ENCODE data around the gene PRRX1.

The PRRX1 gene

DNA sequence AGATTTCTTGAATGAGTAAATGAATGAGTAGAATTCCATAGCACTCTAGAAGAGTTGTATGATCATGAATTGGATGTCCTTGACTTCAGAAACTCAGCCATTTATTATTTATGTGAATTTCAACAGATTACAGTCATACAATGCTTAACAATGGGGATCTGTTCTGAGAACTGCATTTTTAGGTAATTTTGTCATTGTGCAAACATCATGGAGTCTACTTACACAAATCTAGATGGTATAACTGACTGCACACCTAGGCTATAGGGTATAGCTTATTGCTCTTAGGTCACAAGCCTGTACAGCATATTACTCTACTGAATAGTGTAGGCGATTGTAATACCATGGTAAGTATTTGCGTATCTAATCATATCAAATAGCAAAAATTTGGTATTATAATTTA is 59.6 kb downstream of the PRRX1 start:
- no peak for DNase-seq
- TF ChIP-seq, protein P1, sequence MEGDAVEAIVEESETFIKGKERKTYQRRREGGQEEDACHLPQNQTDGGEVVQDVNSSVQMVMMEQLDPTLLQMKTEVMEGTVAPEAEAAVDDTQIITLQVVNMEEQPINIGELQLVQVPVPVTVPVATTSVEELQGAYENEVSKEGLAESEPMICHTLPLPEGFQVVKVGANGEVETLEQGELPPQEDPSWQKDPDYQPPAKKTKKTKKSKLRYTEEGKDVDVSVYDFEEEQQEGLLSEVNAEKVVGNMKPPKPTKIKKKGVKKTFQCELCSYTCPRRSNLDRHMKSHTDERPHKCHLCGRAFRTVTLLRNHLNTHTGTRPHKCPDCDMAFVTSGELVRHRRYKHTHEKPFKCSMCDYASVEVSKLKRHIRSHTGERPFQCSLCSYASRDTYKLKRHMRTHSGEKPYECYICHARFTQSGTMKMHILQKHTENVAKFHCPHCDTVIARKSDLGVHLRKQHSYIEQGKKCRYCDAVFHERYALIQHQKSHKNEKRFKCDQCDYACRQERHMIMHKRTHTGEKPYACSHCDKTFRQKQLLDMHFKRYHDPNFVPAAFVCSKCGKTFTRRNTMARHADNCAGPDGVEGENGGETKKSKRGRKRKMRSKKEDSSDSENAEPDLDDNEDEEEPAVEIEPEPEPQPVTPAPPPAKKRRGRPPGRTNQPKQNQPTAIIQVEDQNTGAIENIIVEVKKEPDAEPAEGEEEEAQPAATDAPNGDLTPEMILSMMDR (IDR thresholded peaks at IDR 0.05; ENCODE audit: low read depth, low read length) = no peak
- no peaks in the 10 kb centered on the region for H3K27me3 ChIP-seq (ENCODE audit: insufficient read depth, low read depth, severe bottlenecking)
- no peak overlapping the region for H3K27ac ChIP-seq
- no peaks in the 10 kb centered on the region for H3K9me3 ChIP-seq (ENCODE audit: severe bottlenecking)
- H3K4me3 ChIP-seq (ENCODE audit: low read depth, low read length) = no peak overlapping the region
- no peaks in the 10 kb centered on the region for H3K36me3 ChIP-seq

DNA sequence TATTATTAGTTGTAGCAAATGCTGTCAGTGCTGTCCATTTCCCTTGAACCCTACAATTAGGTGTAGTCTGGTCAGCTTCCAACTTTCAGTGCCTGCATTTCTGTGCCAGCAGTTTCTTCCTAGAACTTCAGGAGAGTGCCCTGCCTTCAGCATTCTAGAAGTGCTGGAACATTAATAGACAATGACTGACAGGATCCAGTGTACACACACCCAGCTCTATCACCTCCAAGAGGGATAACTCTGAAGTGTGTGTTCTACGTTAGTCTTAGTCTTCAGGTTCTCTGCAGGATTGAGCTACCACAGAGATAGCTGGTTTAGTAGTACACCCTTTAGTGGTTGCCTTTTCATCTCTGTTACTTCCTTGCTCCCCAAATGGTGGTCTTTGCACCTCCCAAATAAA is 61.4 kb downstream of the PRRX1 start:
- DNase-seq = no peak
- H3K27me3 ChIP-seq (ENCODE audit: insufficient read depth, low read depth, severe bottlenecking) = no peaks in the 10 kb centered on the region
- TF ChIP-seq, protein P1 (IDR thresholded peaks at IDR 0.05; ENCODE audit: low read depth, low read length) = no peak
- H3K27ac ChIP-seq = no peak overlapping the region
- H3K9me3 ChIP-seq (ENCODE audit: severe bottlenecking) = no peaks in the 10 kb centered on the region
- no peaks in the 10 kb centered on the region for H3K36me3 ChIP-seq
- no peak overlapping the region for H3K4me3 ChIP-seq (ENCODE audit: low read depth, low read length)

DNA sequence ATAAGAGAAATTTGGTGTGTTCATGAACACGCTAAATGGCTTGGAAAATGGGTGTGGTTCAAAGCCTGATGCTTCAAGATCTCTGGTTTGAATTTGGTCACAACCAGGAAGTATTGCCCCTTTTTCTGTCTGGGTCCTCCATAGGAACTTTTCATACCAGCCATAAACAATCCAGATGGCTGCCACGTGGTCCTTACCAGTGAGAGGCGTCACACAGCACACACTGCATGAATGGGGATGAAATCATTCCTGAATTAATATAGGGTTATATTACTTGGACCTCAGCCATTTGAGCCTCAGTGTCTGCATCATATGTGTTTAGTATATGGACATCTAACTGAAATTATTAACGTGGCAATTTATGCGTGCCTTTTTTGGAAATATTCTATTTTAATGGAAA is 64.0 kb downstream of the PRRX1 start:
- Histone ChIP-seq H3K9me3 (ENCODE audit: severe bottlenecking) (no peaks in the 10 kb centered on the region), H3K27me3 (ENCODE audit: insufficient read depth, low read depth, severe bottlenecking) (no peaks in the 10 kb centered on the region), H3K27ac (no peak overlapping the region), H3K4me3 (ENCODE audit: low read depth, low read length) (no peak overlapping the region), H3K36me3 (no peaks in the 10 kb centered on the region)
- TF ChIP-seq, protein P1 (IDR thresholded peaks at IDR 0.05; ENCODE audit: low read depth, low read length) = no peak
- DNase-seq = no peak

DNA sequence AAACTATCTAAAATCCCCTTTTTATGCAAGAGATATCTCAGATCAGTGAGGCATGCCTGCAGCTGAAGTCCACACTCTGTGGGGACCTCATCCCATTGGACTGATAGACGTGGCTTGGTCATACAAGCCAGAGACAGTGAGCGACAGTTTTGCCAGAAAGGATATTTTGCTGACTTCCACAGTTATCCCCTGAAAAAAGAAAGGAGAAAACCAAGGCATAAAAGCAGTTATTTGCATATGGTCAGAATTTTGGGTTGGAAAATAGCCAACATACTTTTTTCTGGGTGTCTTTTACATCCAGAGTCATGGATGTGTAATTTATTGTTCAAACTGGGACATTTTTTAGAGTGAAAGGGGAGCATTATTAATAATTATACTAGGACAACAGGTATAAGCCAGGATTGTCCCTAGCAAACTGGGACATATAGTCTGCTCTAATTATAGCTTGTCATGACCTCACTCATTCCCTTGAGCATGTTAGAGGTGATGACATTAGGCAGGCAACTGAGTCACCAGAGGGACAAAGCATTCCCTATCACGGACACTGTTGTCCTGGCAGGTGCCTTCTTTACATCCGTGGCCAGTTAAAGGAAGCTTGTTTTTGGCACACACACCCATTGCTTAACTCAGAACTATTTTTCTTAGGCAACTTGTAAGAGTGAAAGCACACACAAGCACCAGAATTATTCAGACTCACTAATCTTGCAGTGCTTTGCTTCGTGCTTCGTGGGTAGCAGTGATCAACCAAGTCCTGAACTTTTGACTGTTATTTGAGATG is 65.5 kb downstream of the PRRX1 start:
- Histone ChIP-seq H3K27ac (no peak overlapping the region), H3K4me3 (ENCODE audit: low read depth, low read length) (no peak overlapping the region), H3K36me3 (no peaks in the 10 kb centered on the region)

DNA sequence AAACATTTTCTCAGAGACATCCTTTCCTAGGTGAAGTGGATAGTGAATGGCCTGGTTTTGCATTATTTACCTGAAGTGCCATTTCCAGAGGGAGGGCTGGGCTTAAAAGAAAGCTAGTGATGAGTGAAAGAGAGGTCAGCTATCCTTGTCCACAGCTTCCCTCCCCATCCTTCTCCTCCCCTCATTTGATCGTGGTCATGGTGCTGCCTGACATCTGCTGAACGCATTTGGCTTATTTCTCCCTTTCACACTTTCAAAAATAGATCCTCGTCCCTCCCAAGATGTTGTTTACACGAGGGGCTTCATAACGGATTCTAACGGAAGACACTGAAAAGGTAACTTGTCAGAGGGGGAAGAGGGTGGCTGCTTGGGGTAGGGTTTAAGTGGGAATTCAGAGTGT is 66.1 kb downstream of the PRRX1 start:
- Histone ChIP-seq H3K9me3 (ENCODE audit: severe bottlenecking) (no peaks in the 10 kb centered on the region), H3K4me3 (ENCODE audit: low read depth, low read length) (no peak overlapping the region), H3K27ac (no peak overlapping the region), H3K36me3 (no peaks in the 10 kb centered on the region), H3K27me3 (ENCODE audit: insufficient read depth, low read depth, severe bottlenecking) (no peaks in the 10 kb centered on the region)
- DNase-seq = no peak
- TF ChIP-seq, protein P1 (IDR thresholded peaks at IDR 0.05; ENCODE audit: low read depth, low read length) = no peak

More for the DNA sequence above, 65.5 kb downstream of the PRRX1 start:
- no peak for DNase-seq
- no peaks in the 10 kb centered on the region for H3K27me3 ChIP-seq (ENCODE audit: insufficient read depth, low read depth, severe bottlenecking)
- no peaks in the 10 kb centered on the region for H3K9me3 ChIP-seq (ENCODE audit: severe bottlenecking)
- TF ChIP-seq, protein P1 (IDR thresholded peaks at IDR 0.05; ENCODE audit: low read depth, low read length) = no peak

DNA sequence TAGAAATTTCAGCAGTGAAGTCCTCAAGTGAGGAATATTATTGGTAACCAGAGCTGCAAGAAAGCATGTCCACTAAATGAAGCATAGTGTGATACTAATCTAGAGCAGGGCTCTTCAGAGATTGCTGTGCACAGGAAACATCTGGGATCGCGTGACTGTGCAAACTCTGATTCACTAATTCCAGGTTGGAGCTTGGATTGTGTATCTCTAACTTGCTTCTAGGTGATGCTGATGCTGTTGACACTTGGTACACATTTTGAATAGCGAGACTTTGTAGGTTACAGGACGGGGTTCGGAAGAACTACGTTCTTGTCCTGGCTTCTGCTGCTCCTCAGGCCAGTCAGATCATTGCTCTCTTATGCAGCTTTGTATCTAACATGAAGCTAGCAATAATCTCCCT is 66.5 kb downstream of the PRRX1 start:
- no peaks in the 10 kb centered on the region for H3K36me3 ChIP-seq
- H3K27me3 ChIP-seq (ENCODE audit: insufficient read depth, low read depth, severe bottlenecking) = no peaks in the 10 kb centered on the region
- TF ChIP-seq, protein P1 (IDR thresholded peaks at IDR 0.05; ENCODE audit: low read depth, low read length) = no peak
- no peak for DNase-seq
- H3K4me3 ChIP-seq (ENCODE audit: low read depth, low read length) = no peak overlapping the region
- H3K27ac ChIP-seq = no peak overlapping the region
- no peaks in the 10 kb centered on the region for H3K9me3 ChIP-seq (ENCODE audit: severe bottlenecking)
